WTC11 (cell line): ENCODE measurements around the gene PIF1. TPM values are rescaled to one million over a fixed set of nuclear protein-coding genes. Genes with fewer than 3 reads are reported as not detected.

Experiments used
- ATAC-seq: fragments of 200-7000 bp; cut with Tn5 transposase; 2 replicates; pipeline ENCODE4 v1.10.0; 2021; ENCODE audit warnings: mild to moderate bottlenecking, moderate library complexity
- CTCF ChIA-PET: fragments of 300-600 bp; sonication (Branson Sonifier 250); formaldehyde crosslinking; loops from one replicate; lab custom pipeline; 2021; ENCODE audit warnings: antibody characterized with exemption; lab: Charles Lee
- POLR2A ChIA-PET: fragments of 350-600 bp; sonication (Branson Sonifier 250); formaldehyde crosslinking; loops from one replicate; lab custom pipeline; 2021; ENCODE audit warnings: antibody characterized with exemption; lab: Charles Lee
- DNase-seq: peaks from one replicate; pipeline ENCODE4 v3.0.0; 2021; ENCODE audit warnings: low spot score
- H3K27ac Mint-ChIP-seq: 2 replicates; pipeline ENCODE4 v1.8.0; 2021; ENCODE audit warnings: mixed read lengths
- H3K27me3 Mint-ChIP-seq: 2 replicates; pipeline ENCODE4 v1.8.0; 2021; ENCODE audit warnings: low read depth, mild to moderate bottlenecking, moderate library complexity, mixed read lengths
- H3K36me3 Mint-ChIP-seq: 2 replicates; pipeline ENCODE4 v1.8.0; 2021; ENCODE audit warnings: mixed read lengths
- H3K4me1 Mint-ChIP-seq: 2 replicates; pipeline ENCODE4 v1.8.0; 2022; ENCODE audit warnings: mixed read lengths
- H3K4me3 Mint-ChIP-seq: 2 replicates; pipeline ENCODE4 v1.8.0; 2021; ENCODE audit warnings: mild to moderate bottlenecking, moderate library complexity, mixed read lengths
- H3K9me3 Mint-ChIP-seq: 2 replicates; pipeline ENCODE4 v1.8.0; 2021; ENCODE audit warnings: mixed read lengths
- AFF4 ChIP-seq: sonication (generic); formaldehyde crosslinking; IDR thresholded peaks from 2 replicates; pipeline ENCODE4 v1.8.1; 2023; ENCODE audit warnings: mild to moderate bottlenecking, missing genetic modification reagents, borderline replicate concordance
- CTCF ChIP-seq: fragments of 200-600 bp; IDR thresholded peaks from 2 replicates; pipeline ENCODE4 v1.8.0; 2022; ENCODE audit warnings: antibody characterized with exemption
- GABPB1 ChIP-seq: sonication (generic); formaldehyde crosslinking; IDR thresholded peaks from 2 replicates; pipeline ENCODE4 v1.8.1; 2023; ENCODE audit warnings: mild to moderate bottlenecking, missing genetic modification reagents
- IRF2 ChIP-seq: sonication (generic); formaldehyde crosslinking; IDR thresholded peaks from 2 replicates; pipeline ENCODE4 v1.8.0; 2022; ENCODE audit warnings: low read depth, missing genetic modification reagents, borderline replicate concordance
- KAT7 ChIP-seq: sonication (generic); formaldehyde crosslinking; IDR thresholded peaks from 2 replicates; pipeline ENCODE4 v1.8.1; 2023; ENCODE audit warnings: missing genetic modification reagents, mild to moderate bottlenecking, borderline replicate concordance
- MYBL2 ChIP-seq: sonication (generic); formaldehyde crosslinking; IDR thresholded peaks from 2 replicates; pipeline ENCODE4 v1.8.1; 2023; ENCODE audit warnings: mild to moderate bottlenecking, moderate library complexity, missing genetic modification reagents
- NFYB ChIP-seq: sonication (generic); formaldehyde crosslinking; conservative IDR thresholded peaks from 2 replicates; pipeline ENCODE4 v1.8.0; 2022; ENCODE audit warnings: low read depth, missing genetic modification reagents
- SMAD3 ChIP-seq: sonication (generic); formaldehyde crosslinking; IDR thresholded peaks from 2 replicates; pipeline ENCODE4 v1.8.0; 2022; ENCODE audit warnings: missing genetic modification reagents, mild to moderate bottlenecking, borderline replicate concordance
- SMAD4 ChIP-seq: sonication (generic); formaldehyde crosslinking; IDR thresholded peaks from 2 replicates; pipeline ENCODE4 v1.8.0; 2022; ENCODE audit warnings: mild to moderate bottlenecking, missing genetic modification reagents
- SP1 ChIP-seq: sonication (generic); formaldehyde crosslinking; conservative IDR thresholded peaks from 2 replicates; pipeline ENCODE4 v1.8.1; 2022; ENCODE audit warnings: missing genetic modification reagents
- USF2 ChIP-seq: sonication (generic); formaldehyde crosslinking; IDR thresholded peaks from 2 replicates; pipeline ENCODE4 v1.8.1; 2023; ENCODE audit warnings: mild to moderate bottlenecking, missing genetic modification reagents, moderate library complexity
- ZNF121 ChIP-seq: sonication (generic); formaldehyde crosslinking; IDR thresholded peaks from 2 replicates; pipeline ENCODE4 v1.8.0; 2023; ENCODE audit warnings: missing genetic modification reagents
- ZNF317 ChIP-seq: sonication (generic); formaldehyde crosslinking; IDR thresholded peaks from 2 replicates; pipeline ENCODE4 v1.8.1; 2023; ENCODE audit warnings: low read depth, mild to moderate bottlenecking, moderate library complexity, missing genetic modification reagents, borderline replicate concordance
- total RNA-seq: library from RNA; stranded (reverse); gene quantifications from 3 replicates; pipeline ENCODE4 v1.2.3, GENCODE V29; 2021
- TF ChIP-seq, protein P1 (sequence below): sonication (generic); formaldehyde crosslinking; IDR thresholded peaks from 2 replicates; pipeline ENCODE4 v1.8.0; 2023; ENCODE audit warnings: missing genetic modification reagents

Gene PIF1
- total RNA-seq, 1 experiment from 2014 or later = 249 TPM

GRCh38 chr15:64843991-64844390 lies 18.5 kb upstream of the PIF1 start:
- Mint-ChIP-seq H3K27ac (peak overlapping the region; percentile 41), H3K4me1 (peaks cover 66% of the 10 kb centered on the region), H3K36me3 (peaks cover 12% of the 10 kb centered on the region), H3K4me3 (peak overlapping the region; percentile 91), H3K27me3 (no peaks in the 10 kb centered on the region), H3K9me3 (no peaks in the 10 kb centered on the region)
- ChIA-PET POLR2A (interaction anchor here (0.7 kb wide), 1 partner anchor 177 kb away, joined by 5 read pairs; no protein-coding TSS in a partner anchor), CTCF (interaction anchor here (0.7 to 1.3 kb wide), 2 partner anchors 61 to 165 kb away, joined by 3 to 5 read pairs; no protein-coding TSS in a partner anchor)
- DNase-seq = no peak
- ATAC-seq = no peak
- TF ChIP-seq ZNF317 (CRISPR knock-in tag) (no peak), AFF4 (CRISPR knock-in tag) (no peak), IRF2 (CRISPR knock-in tag) (no peak), KAT7 (CRISPR knock-in tag) (no peak), MYBL2 (CRISPR knock-in tag) (no peak), NFYB (CRISPR knock-in tag) (no peak), USF2 (CRISPR knock-in tag) (no peak), GABPB1 (CRISPR knock-in tag) (no peak)

GRCh38 chr15:64842986-64843561 lies 17.6 kb upstream of the PIF1 start:
- no peak for DNase-seq
- POLR2A ChIA-PET = interaction anchor here (0.7 to 1.2 kb wide), 2 partner anchors 17 to 176 kb away, joined by 5 read pairs; partner anchors contain the start of gene PIF1
- CTCF ChIA-PET = interaction anchor here (0.6 to 1.3 kb wide), 5 partner anchors 51 to 235 kb away, joined by 3 to 5 read pairs (median 3); no protein-coding TSS in a partner anchor
- Mint-ChIP-seq H3K4me1 (peaks cover 71% of the 10 kb centered on the region), H3K27me3 (no peaks in the 10 kb centered on the region), H3K9me3 (no peaks in the 10 kb centered on the region), H3K4me3 (peak overlapping the region; percentile 91), H3K27ac (no peak overlapping the region), H3K36me3 (peaks cover 11% of the 10 kb centered on the region)
- ATAC-seq = no peak
- TF ChIP-seq, protein P1, sequence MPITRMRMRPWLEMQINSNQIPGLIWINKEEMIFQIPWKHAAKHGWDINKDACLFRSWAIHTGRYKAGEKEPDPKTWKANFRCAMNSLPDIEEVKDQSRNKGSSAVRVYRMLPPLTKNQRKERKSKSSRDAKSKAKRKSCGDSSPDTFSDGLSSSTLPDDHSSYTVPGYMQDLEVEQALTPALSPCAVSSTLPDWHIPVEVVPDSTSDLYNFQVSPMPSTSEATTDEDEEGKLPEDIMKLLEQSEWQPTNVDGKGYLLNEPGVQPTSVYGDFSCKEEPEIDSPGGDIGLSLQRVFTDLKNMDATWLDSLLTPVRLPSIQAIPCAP (CRISPR knock-in tag) = no peak
- TF ChIP-seq SP1 (CRISPR knock-in tag) = no peak
- no peak for TF ChIP-seq CTCF
- TF ChIP-seq ZNF121 (CRISPR knock-in tag) = no peak
- TF ChIP-seq SMAD3 (CRISPR knock-in tag) = no peak
- no peak for TF ChIP-seq SMAD4 (CRISPR knock-in tag)
